Coronary artery (tissue), 2 donors: ENCODE measurements around the gene HMSD.

ENCODE experiments used
- DNase-seq: peaks from one replicate; pipeline ENCODE4 v3.0.0-alpha.2; 2017; ENCODE audit warnings: low spot score
- H3K27ac ChIP-seq, 2 donors: fragments of 200-600 bp; sonication (generic); one replicate each; pipeline ENCODE4 v1.5.1; 2016 to 2019
- H3K4me3 ChIP-seq: fragments of 200-600 bp; sonication (generic); 2 replicates; pipeline ENCODE4 v1.5.1; 2016; ENCODE audit warnings: mild to moderate bottlenecking, moderate library complexity
- CTCF ChIP-seq: fragments of 200-600 bp; sonication (generic); IDR thresholded peaks from one replicate; pipeline ENCODE4 v1.5.1; 2019; ENCODE audit warnings: antibody characterized with exemption

Gene HMSD

GRCh38 chr18:64002581-64002980, 53.5 kb downstream of the HMSD start:
- no peak overlapping the region for H3K4me3 ChIP-seq
- TF ChIP-seq CTCF: no peak
- no peak overlapping the region for H3K27ac ChIP-seq
- DNase-seq: no peak

GRCh38 chr18:64009305-64009704, 60.2 kb downstream of the HMSD start:
- DNase-seq: no peak
- no peak for TF ChIP-seq CTCF

More at GRCh38 chr18:64009305-64009704, 60.2 kb downstream of the HMSD start:
- Histone ChIP-seq H3K27ac (no peak overlapping the region), H3K4me3 (no peak overlapping the region)
